Skin epidermis (tissue), 12 donors: ENCODE results near the gene PLP1.
"Not testable (repeated sequence)": the region's sequence is repeated elsewhere in the genome, so short reads cannot be mapped to it uniquely, and the experiment has no call there.

Experiments
- H3K27ac ChIP-seq, 21 experiments: fragments of 200-600 bp; sonication (generic) in 11 of 21; one replicate each; pipeline ENCODE4 v1.5.0; 2020; ENCODE audit warnings: mild to moderate bottlenecking in 3 of 21, inconsistent platforms in 2 of 21, moderate library complexity in 2 of 21
- H3K4me3 ChIP-seq, 7 experiments: fragments of 200-600 bp; sonication (generic) in 2 of 7; one replicate each; pipeline ENCODE4 v1.5.0; 2020; ENCODE audit warnings: inconsistent platforms in 2 of 7, mild to moderate bottlenecking in 2 of 7, moderate library complexity in 1 of 7

Gene PLP1

DNA sequence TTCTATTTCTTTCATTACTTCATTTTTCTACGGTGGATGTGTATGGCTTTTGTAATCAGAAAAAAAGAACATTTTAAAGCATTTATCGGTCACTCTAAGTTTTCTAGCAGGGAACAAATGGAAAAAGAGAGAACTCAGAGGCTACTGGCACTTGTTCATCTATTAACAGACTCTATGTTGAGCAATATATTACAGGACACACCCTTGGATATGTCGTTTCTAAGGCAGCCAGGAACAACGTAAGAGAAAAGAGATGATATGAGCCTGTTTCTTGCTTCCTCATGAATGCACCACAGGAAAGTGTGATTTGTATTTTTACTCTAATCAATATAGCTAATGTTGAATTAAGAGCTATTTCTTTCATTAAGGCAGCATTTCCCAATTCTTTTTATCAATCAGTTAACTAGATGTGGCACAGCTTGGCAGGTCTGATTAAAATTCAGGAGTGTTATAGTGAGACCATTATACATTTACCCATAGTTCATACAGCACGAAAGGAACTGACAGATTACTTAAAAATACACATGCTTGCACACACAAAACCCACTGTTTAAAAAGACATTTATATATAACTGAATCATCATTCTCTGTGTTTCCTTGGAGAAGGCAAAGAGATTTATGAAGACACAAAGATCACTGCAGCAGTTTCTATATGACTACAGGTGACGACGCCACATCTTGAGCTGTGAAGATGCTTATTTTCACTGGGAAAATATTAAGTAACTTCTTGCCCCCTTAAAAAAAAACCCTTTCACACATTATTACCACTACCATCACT, 42.4 kb downstream of the PLP1 start:
- H3K4me3 ChIP-seq = no peak overlapping the region
- H3K27ac ChIP-seq = no peak overlapping the region

DNA sequence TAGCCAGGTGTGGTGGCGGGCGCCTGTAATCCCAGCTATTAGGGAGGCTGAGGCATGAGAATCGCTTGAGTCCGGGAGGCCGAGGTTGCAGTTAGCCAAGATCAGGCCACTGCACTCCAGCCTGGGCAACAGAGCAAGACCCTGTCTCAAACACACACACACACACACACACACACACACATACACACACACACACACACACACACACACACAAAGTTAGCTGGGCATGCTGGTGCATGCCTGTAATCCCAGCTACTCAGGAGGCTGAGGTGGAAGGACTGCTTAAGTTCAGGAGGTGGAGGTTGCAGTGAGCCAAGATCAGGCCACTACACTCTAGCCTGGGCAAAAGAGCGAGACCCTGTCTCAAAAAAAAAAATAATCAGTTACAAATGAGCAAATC, 44.2 kb downstream of the PLP1 start:
- H3K27ac ChIP-seq, H3K4me3 ChIP-seq: not testable (repeated sequence)

DNA sequence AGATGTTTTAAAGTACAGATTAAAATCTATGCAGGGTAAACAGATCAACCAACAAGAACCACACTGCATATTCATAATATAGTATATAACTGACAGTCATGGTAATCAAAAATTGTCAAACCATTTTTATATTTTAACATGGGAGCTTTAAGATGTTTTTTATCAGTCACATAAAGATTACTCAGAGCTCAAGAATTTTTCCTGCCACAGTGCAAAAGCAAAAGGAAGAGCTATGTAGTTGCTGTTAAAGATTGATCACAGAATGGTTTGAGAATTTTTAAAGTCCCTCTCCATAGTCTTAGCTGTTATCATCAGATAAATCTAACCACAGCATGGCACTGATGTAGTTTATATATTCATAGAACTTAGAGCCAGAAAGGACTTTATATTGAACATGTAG, 47.0 kb downstream of the PLP1 start:
- Histone ChIP-seq H3K27ac (no peak overlapping the region), H3K4me3 (no peak overlapping the region)

DNA sequence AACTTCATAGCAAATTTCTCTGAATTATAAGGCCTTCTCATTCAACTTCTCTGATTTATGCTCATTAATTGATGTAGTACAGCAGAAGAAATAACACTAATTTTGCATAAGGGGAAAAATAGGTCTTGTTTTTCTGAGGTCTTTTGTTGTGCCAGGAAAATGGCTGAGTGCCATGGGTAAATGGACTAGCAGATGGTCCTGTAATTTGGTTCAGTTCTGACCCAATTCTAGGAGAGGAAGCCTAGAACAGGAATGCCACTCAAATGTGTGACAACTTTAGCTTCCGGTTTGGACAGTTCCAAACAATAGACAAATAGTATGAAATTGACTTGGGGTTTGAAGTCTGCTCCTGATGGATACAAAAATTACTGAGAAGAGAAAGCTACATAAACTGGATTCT, 49.2 kb downstream of the PLP1 start:
- H3K27ac ChIP-seq = no peak overlapping the region
- no peak overlapping the region for H3K4me3 ChIP-seq

DNA sequence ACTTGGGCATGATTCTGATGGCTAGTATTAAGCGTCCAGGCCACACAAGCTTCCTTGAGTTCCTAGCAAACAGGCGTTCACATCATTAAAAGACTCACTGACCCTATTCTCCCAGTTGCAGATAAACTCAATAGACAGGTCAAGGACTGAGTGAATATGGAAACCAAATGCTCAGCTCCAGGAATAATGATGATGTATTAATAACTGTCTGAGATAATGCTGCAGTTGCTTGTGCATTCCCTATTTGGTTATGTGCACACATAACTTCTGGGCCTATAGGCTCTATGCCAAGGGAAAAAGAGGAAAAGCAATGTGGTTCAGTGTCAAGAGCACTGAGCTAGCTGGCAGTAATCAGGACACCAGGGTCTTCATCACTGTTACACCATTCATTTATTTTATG, 51.9 kb downstream of the PLP1 start:
- no peak overlapping the region for H3K4me3 ChIP-seq
- no peak overlapping the region for H3K27ac ChIP-seq

DNA sequence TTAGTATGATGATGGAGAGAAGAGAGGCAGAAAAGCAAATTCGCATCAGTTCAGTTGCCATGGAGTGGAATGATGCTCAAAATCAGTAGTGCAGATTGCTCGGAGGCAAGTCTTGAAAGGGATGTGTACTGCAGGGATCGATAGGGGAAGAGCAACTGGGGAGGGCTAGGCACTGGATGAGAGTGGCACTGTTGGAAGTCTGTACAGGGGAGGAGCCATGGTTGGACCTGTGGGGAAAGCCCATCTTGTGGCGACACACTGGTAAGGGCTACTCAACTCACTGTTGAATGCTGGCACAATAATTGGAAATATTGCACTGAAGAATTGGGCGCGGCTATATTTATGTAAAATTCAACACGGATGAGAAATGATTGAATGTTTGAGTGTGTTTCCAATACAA, 54.2 kb downstream of the PLP1 start:
- Histone ChIP-seq H3K27ac (no peak overlapping the region), H3K4me3 (no peak overlapping the region)

DNA sequence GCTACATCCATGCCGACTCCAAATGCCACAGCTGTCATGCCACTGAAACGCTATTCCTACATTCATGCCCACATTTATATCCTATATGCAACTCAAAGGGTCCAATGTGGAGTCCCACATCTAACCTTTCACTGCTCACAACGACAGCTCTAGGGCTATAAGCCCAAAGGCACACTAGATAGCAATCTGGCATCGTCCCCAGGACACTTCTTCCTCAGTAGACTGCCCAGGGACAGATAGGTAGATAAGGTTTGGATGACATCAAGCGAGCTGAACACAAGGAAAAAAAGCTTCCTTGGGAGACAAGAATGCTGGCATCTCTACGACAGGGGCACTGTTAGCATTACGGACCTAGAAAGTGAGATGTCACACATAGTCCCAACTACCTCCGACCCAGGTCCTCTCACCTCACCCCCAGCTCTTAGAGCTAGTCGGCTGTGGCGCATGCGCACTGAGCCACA, 54.7 kb downstream of the PLP1 start:
- peak overlapping the region; percentile 28 to 52 (median 41) for H3K4me3 ChIP-seq
- H3K27ac ChIP-seq = no peak overlapping the region

DNA sequence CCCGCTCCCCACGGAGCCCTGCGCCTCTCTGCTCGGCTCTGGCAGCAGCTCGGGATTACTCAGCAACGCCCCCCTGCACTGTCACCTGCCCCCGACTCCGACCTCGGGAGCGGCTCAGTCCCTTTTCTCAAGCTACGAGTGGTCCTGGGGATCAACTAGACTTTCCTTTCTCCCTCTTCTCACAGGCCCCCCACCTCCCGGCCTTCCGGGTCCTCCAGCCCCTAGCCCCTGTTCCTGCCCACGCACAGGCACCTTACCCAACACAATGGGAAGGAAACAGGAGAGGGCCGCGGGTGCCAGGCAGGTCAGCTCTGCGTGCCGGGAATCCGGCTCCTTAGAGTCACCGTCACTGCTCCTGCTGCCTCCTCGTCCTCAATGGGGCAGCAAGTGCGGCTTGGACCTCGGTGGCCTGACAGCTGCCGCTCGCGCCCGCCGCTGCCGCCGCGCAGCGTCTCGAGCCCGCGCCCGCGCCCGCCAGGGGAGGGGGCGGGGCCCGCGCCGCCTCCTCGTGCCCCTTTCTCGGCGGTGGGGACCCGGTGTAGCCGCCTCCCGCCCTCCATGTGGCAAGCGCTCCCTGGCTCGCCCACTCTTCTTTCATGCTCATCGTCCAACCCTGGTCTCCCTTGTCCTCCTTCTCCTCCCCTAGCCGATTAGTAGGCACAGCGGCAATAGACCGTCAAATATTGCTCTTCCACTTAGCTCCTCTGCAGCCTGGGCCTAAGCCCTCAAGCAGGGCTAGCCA, 55.3 kb downstream of the PLP1 start, which contains the start of gene RAB9B:
RAB9B (minus strand) TSS at position 455 of the 742 bp plus-strand sequence. CDS start 6,473 bp downstream, outside the sequence.
- H3K27ac ChIP-seq = peak within 1 kb of the TSS in 1 of 21 experiments; percentile 47
- H3K4me3 ChIP-seq = peak within 1 kb of the TSS; percentile 28 to 52 (median 41)

DNA sequence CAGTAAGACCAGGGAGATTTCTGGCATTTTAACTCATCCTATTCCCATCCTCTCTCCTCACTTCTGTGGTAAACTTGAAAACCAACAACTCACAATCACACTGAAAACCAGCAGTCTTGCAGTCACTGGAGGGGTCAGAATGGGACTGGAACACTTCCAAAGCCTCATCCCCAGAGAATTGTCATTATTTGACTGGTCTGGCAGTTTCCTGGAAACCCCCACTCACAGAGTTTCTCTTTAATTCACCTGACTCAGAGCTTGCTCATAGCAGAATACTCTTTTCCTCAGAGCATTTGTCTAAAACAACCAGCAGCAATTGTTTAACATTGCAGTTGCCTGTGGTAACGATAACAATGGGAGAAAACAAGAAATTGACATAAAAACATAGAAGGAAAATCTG, 62.8 kb downstream of the PLP1 start:
- Histone ChIP-seq H3K4me3 (no peak overlapping the region), H3K27ac (no peak overlapping the region)
